MM.1S (cell line): ENCODE results near the gene SLC6A7.

Source experiments
- DNase-seq: peaks from one replicate; pipeline ENCODE4 v3.0.0-alpha.2; 2015
- H2AFZ ChIP-seq: fragments of 300-600 bp; sonication (generic); 2 replicates; pipeline ENCODE4 v1.6.0; 2016; ENCODE audit warnings: antibody characterized with exemption, low read length
- H3F3A ChIP-seq: fragments of 300-600 bp; sonication (generic); 2 replicates; pipeline ENCODE4 v1.6.1; 2016; ENCODE audit warnings: mild to moderate bottlenecking, antibody characterized with exemption, low read length, moderate library complexity, mixed read lengths; ENCODE audit not compliant: insufficient read depth
- H3K27ac ChIP-seq: fragments of 300-600 bp; sonication (generic); 2 replicates; pipeline ENCODE4 v1.5.1; 2016; ENCODE audit warnings: mild to moderate bottlenecking, low read length
- H3K27me3 ChIP-seq: fragments of 300-600 bp; sonication (generic); replicated peaks from 2 replicates; pipeline ENCODE4 v1.6.0; 2016; ENCODE audit warnings: low read length; ENCODE audit not compliant: insufficient read depth
- H3K36me3 ChIP-seq: fragments of 300-600 bp; sonication (generic); replicated peaks from 2 replicates; pipeline ENCODE4 v1.6.1; 2016; ENCODE audit warnings: mild to moderate bottlenecking, low read length, mixed read lengths; ENCODE audit not compliant: insufficient read depth
- H3K4me1 ChIP-seq: fragments of 300-600 bp; sonication (generic); 2 replicates; pipeline ENCODE4 v1.6.1; 2016; ENCODE audit warnings: low read length, mixed read lengths
- H3K4me2 ChIP-seq: fragments of 300-600 bp; sonication (generic); 2 replicates; pipeline ENCODE4 v1.6.0; 2016; ENCODE audit warnings: low read depth, low read length
- H3K4me3 ChIP-seq: fragments of 300-600 bp; sonication (generic); 2 replicates; pipeline ENCODE4 v1.5.1; 2016; ENCODE audit warnings: low read length, mixed read lengths
- H3K79me2 ChIP-seq: fragments of 300-600 bp; sonication (generic); 2 replicates; pipeline ENCODE4 v1.6.1; 2016; ENCODE audit warnings: mixed run types, low read length, mixed read lengths
- H3K9ac ChIP-seq: fragments of 300-600 bp; sonication (generic); 2 replicates; pipeline ENCODE4 v1.6.1; 2016; ENCODE audit warnings: low read length, mixed read lengths
- H3K9me2 ChIP-seq: fragments of 300-600 bp; sonication (generic); replicated peaks from 2 replicates; pipeline ENCODE4 v1.6.1; 2016; ENCODE audit warnings: mild to moderate bottlenecking, low read length, mixed read lengths; ENCODE audit not compliant: insufficient read depth
- H3K9me3 ChIP-seq: fragments of 300-600 bp; sonication (generic); replicated peaks from 2 replicates; pipeline ENCODE4 v1.6.1; 2016; ENCODE audit warnings: mild to moderate bottlenecking, low read length, mixed read lengths; ENCODE audit not compliant: insufficient read depth
- H4K20me1 ChIP-seq: fragments of 300-600 bp; sonication (generic); 2 replicates; pipeline ENCODE4 v1.6.1; 2016; ENCODE audit warnings: mild to moderate bottlenecking, low read length, moderate library complexity, mixed read lengths; ENCODE audit not compliant: insufficient read depth
- EZH2 ChIP-seq: fragments of 300-600 bp; sonication (generic); optimal IDR thresholded peaks from 2 replicates; pipeline ENCODE3; 2017; ENCODE audit warnings: low read depth, mild to moderate bottlenecking, antibody characterized with exemption, low read length, mixed read lengths
- EZH2phosphoT487 ChIP-seq: fragments of 300-600 bp; sonication (generic); IDR thresholded peaks from 2 replicates; pipeline ENCODE4 v1.6.1; 2018; ENCODE audit warnings: antibody characterized with exemption, low read length
- TF ChIP-seq, protein P1 (sequence below): fragments of 300-600 bp; sonication (generic); IDR thresholded peaks from 2 replicates; pipeline ENCODE4 v1.5.1; 2016; ENCODE audit warnings: antibody characterized with exemption, low read length, mixed read lengths

Gene SLC6A7

GRCh38 chr5:150213530-150213929 lies 23.7 kb downstream of the SLC6A7 start:
- Histone ChIP-seq H3K27ac (no peak overlapping the region), H3K9me2 (no peaks in the 10 kb centered on the region), H3K79me2 (no peaks in the 10 kb centered on the region), H3K9me3 (no peaks in the 10 kb centered on the region), H3F3A (no peaks in the 10 kb centered on the region), H3K4me2 (no peak overlapping the region), H3K36me3 (no peaks in the 10 kb centered on the region), H4K20me1 (no peaks in the 10 kb centered on the region), H3K27me3 (peaks cover 5% of the 10 kb centered on the region; the same call in 1 of the 2 replicates), H2AFZ (no peak overlapping the region), H3K9ac (no peak overlapping the region), H3K4me1 (no peaks in the 10 kb centered on the region), H3K4me3 (no peak overlapping the region)
- DNase-seq, result no peak
- TF ChIP-seq, protein P1, sequence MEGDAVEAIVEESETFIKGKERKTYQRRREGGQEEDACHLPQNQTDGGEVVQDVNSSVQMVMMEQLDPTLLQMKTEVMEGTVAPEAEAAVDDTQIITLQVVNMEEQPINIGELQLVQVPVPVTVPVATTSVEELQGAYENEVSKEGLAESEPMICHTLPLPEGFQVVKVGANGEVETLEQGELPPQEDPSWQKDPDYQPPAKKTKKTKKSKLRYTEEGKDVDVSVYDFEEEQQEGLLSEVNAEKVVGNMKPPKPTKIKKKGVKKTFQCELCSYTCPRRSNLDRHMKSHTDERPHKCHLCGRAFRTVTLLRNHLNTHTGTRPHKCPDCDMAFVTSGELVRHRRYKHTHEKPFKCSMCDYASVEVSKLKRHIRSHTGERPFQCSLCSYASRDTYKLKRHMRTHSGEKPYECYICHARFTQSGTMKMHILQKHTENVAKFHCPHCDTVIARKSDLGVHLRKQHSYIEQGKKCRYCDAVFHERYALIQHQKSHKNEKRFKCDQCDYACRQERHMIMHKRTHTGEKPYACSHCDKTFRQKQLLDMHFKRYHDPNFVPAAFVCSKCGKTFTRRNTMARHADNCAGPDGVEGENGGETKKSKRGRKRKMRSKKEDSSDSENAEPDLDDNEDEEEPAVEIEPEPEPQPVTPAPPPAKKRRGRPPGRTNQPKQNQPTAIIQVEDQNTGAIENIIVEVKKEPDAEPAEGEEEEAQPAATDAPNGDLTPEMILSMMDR, result no peak
- TF ChIP-seq EZH2, result no peak
- TF ChIP-seq EZH2phosphoT487, result no peak

- Histone ChIP-seq H3K4me3 (no peak overlapping the region), H3K27ac (no peak overlapping the region), H3K27me3 (peaks cover under 1% of the 10 kb centered on the region; the same call in 1 of the 2 replicates), H3F3A (no peaks in the 10 kb centered on the region), H3K9ac (no peak overlapping the region), H4K20me1 (no peaks in the 10 kb centered on the region), H3K9me3 (no peaks in the 10 kb centered on the region), H3K36me3 (no peaks in the 10 kb centered on the region), H2AFZ (no peak overlapping the region), H3K4me1 (no peaks in the 10 kb centered on the region), H3K9me2 (no peaks in the 10 kb centered on the region), H3K79me2 (no peaks in the 10 kb centered on the region), H3K4me2 (no peak overlapping the region)
- no peak for DNase-seq
- no peak for TF ChIP-seq EZH2phosphoT487
- TF ChIP-seq EZH2, result no peak
- TF ChIP-seq, protein P1, result no peak
Measured at GRCh38 chr5:150214289-150214688, 24.4 kb downstream of the SLC6A7 start.

DNA sequence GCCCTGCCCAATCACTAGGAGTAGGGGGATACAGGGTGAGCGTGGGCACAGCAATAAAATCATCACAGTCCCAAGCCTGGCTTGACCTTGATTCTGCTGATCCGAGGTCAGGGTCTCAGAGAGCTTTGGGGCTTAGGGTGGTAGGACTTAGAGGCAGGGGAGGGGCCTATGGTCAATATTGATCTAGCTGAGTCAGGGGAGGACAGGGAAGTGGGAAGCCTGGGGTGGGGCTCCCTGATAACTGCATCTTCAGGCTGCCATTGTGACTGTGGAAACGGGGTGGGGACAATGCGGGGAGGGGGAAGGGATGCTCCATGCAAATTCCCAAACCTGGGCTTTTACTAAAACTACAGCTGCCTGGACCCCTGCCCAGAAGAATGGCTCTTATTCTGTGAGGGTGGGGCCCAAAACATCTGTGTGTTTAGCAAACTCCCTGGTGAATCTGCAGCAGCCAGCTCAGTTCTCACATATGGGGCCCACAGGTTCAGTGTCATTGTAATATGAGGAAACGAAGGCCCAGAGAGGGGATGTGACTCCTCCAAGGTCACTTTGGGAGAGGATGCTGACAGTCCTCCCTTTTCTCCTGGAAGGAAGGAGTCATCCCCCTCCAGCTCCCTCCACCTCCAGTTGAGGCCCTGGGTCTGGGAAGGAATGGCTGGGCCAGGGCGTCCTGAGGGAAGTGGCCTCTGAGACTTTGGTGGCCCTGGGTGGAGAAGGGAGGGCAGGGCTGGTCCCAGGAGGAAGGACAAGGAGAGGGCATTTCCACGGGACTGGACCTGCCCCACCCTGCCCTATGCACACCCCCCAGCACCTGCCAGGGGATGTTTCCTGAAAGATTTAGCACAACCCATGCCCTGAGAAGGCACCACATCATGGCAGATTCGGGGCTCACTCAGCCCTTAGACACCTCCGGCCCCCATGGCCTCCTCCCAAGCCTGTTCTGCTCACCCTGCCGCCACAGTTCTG lies 26.4 kb downstream of the SLC6A7 start:
- Histone ChIP-seq H2AFZ (no peak overlapping the region), H3K27me3 (no peaks in the 10 kb centered on the region), H3K9ac (no peak overlapping the region), H3K9me2 (no peaks in the 10 kb centered on the region), H3K79me2 (no peaks in the 10 kb centered on the region), H4K20me1 (no peaks in the 10 kb centered on the region), H3K4me1 (no peaks in the 10 kb centered on the region), H3K36me3 (no peaks in the 10 kb centered on the region), H3K4me3 (no peak overlapping the region), H3K4me2 (no peak overlapping the region), H3K27ac (no peak overlapping the region), H3K9me3 (no peaks in the 10 kb centered on the region), H3F3A (no peaks in the 10 kb centered on the region)
- TF ChIP-seq, protein P1, result no peak
- no peak for TF ChIP-seq EZH2phosphoT487
- no peak for TF ChIP-seq EZH2
- no peak for DNase-seq
